MM.1S (cell line): ENCODE results near the gene TRIM71.

ENCODE experiments used
- DNase-seq: peaks from one replicate; pipeline ENCODE4 v3.0.0-alpha.2; 2015
- H2AFZ ChIP-seq: fragments of 300-600 bp; sonication (generic); 2 replicates; pipeline ENCODE4 v1.6.0; 2016; ENCODE audit warnings: antibody characterized with exemption, low read length
- H3F3A ChIP-seq: fragments of 300-600 bp; sonication (generic); 2 replicates; pipeline ENCODE4 v1.6.1; 2016; ENCODE audit warnings: mild to moderate bottlenecking, antibody characterized with exemption, low read length, moderate library complexity, mixed read lengths; ENCODE audit not compliant: insufficient read depth
- H3K27ac ChIP-seq: fragments of 300-600 bp; sonication (generic); 2 replicates; pipeline ENCODE4 v1.5.1; 2016; ENCODE audit warnings: mild to moderate bottlenecking, low read length
- H3K27me3 ChIP-seq: fragments of 300-600 bp; sonication (generic); replicated peaks from 2 replicates; pipeline ENCODE4 v1.6.0; 2016; ENCODE audit warnings: low read length; ENCODE audit not compliant: insufficient read depth
- H3K36me3 ChIP-seq: fragments of 300-600 bp; sonication (generic); replicated peaks from 2 replicates; pipeline ENCODE4 v1.6.1; 2016; ENCODE audit warnings: mild to moderate bottlenecking, low read length, mixed read lengths; ENCODE audit not compliant: insufficient read depth
- H3K4me1 ChIP-seq: fragments of 300-600 bp; sonication (generic); 2 replicates; pipeline ENCODE4 v1.6.1; 2016; ENCODE audit warnings: low read length, mixed read lengths
- H3K4me2 ChIP-seq: fragments of 300-600 bp; sonication (generic); 2 replicates; pipeline ENCODE4 v1.6.0; 2016; ENCODE audit warnings: low read depth, low read length
- H3K4me3 ChIP-seq: fragments of 300-600 bp; sonication (generic); 2 replicates; pipeline ENCODE4 v1.5.1; 2016; ENCODE audit warnings: low read length, mixed read lengths
- H3K79me2 ChIP-seq: fragments of 300-600 bp; sonication (generic); 2 replicates; pipeline ENCODE4 v1.6.1; 2016; ENCODE audit warnings: mixed run types, low read length, mixed read lengths
- H3K9ac ChIP-seq: fragments of 300-600 bp; sonication (generic); 2 replicates; pipeline ENCODE4 v1.6.1; 2016; ENCODE audit warnings: low read length, mixed read lengths
- H3K9me2 ChIP-seq: fragments of 300-600 bp; sonication (generic); replicated peaks from 2 replicates; pipeline ENCODE4 v1.6.1; 2016; ENCODE audit warnings: mild to moderate bottlenecking, low read length, mixed read lengths; ENCODE audit not compliant: insufficient read depth
- H3K9me3 ChIP-seq: fragments of 300-600 bp; sonication (generic); replicated peaks from 2 replicates; pipeline ENCODE4 v1.6.1; 2016; ENCODE audit warnings: mild to moderate bottlenecking, low read length, mixed read lengths; ENCODE audit not compliant: insufficient read depth
- H4K20me1 ChIP-seq: fragments of 300-600 bp; sonication (generic); 2 replicates; pipeline ENCODE4 v1.6.1; 2016; ENCODE audit warnings: mild to moderate bottlenecking, low read length, moderate library complexity, mixed read lengths; ENCODE audit not compliant: insufficient read depth
- CTCF ChIP-seq: fragments of 300-600 bp; sonication (generic); IDR thresholded peaks from 2 replicates; pipeline ENCODE4 v1.5.1; 2016; ENCODE audit warnings: antibody characterized with exemption, low read length, mixed read lengths
- EZH2 ChIP-seq: fragments of 300-600 bp; sonication (generic); optimal IDR thresholded peaks from 2 replicates; pipeline ENCODE3; 2017; ENCODE audit warnings: low read depth, mild to moderate bottlenecking, antibody characterized with exemption, low read length, mixed read lengths
- EZH2phosphoT487 ChIP-seq: fragments of 300-600 bp; sonication (generic); IDR thresholded peaks from 2 replicates; pipeline ENCODE4 v1.6.1; 2018; ENCODE audit warnings: antibody characterized with exemption, low read length

Gene TRIM71

GRCh38 chr3:32840086-32840841 lies 22.5 kb downstream of the TRIM71 start:
- no peak overlapping the region for H2AFZ ChIP-seq
- no peaks in the 10 kb centered on the region for H3K9me2 ChIP-seq
- no peaks in the 10 kb centered on the region for H4K20me1 ChIP-seq
- no peaks in the 10 kb centered on the region; the same call in 1 of the 2 replicates for H3F3A ChIP-seq
- no peaks in the 10 kb centered on the region for H3K79me2 ChIP-seq
- H3K9me3 ChIP-seq: no peaks in the 10 kb centered on the region
- no peak overlapping the region for H3K4me2 ChIP-seq
- no peaks in the 10 kb centered on the region for H3K27me3 ChIP-seq
- H3K36me3 ChIP-seq: no peaks in the 10 kb centered on the region
- no peak overlapping the region for H3K27ac ChIP-seq
- H3K4me3 ChIP-seq: no peak overlapping the region
- H3K4me1 ChIP-seq: peaks cover 16% of the 10 kb centered on the region
- DNase-seq: no peak
- TF ChIP-seq EZH2: no peak
- no peak for TF ChIP-seq EZH2phosphoT487
- TF ChIP-seq CTCF: no peak
- H3K9ac ChIP-seq: no peak overlapping the region

GRCh38 chr3:32841341-32841740 lies 23.5 kb downstream of the TRIM71 start:
- Histone ChIP-seq H3K4me3 (no peak overlapping the region), H3K27me3 (no peaks in the 10 kb centered on the region), H3K4me2 (no peak overlapping the region), H3K4me1 (peaks cover 16% of the 10 kb centered on the region), H3K27ac (no peak overlapping the region), H3K9me2 (no peaks in the 10 kb centered on the region), H4K20me1 (no peaks in the 10 kb centered on the region), H3K36me3 (no peaks in the 10 kb centered on the region), H3K9ac (no peak overlapping the region), H3F3A (no peaks in the 10 kb centered on the region; the same call in 1 of the 2 replicates), H3K9me3 (no peaks in the 10 kb centered on the region), H3K79me2 (no peaks in the 10 kb centered on the region), H2AFZ (no peak overlapping the region)
- no peak for DNase-seq
- TF ChIP-seq CTCF (no peak), EZH2phosphoT487 (no peak), EZH2 (no peak)

- Histone ChIP-seq H3K4me3 (no peak overlapping the region), H3K9ac (no peak overlapping the region), H3K9me2 (no peaks in the 10 kb centered on the region), H3K27ac (no peak overlapping the region), H3K36me3 (no peaks in the 10 kb centered on the region), H2AFZ (no peak overlapping the region), H3F3A (no peaks in the 10 kb centered on the region; the same call in 1 of the 2 replicates), H3K9me3 (no peaks in the 10 kb centered on the region), H4K20me1 (no peaks in the 10 kb centered on the region), H3K27me3 (no peaks in the 10 kb centered on the region), H3K4me1 (peaks cover 16% of the 10 kb centered on the region), H3K79me2 (no peaks in the 10 kb centered on the region), H3K4me2 (peak overlapping the region; percentile 38)
- no peak for DNase-seq
- TF ChIP-seq EZH2 (no peak), EZH2phosphoT487 (no peak), CTCF (no peak)
Observed at GRCh38 chr3:32841867-32842470, 24.2 kb downstream of the TRIM71 start.
